ENCODE data around the gene PDLIM5.
"Not testable (repeated sequence)": the region's sequence is repeated elsewhere in the genome, so short reads cannot be mapped to it uniquely, and the experiment has no call there.

Gene PDLIM5

GRCh38 chr4:94507281-94507680 lies 55.5 kb downstream of the PDLIM5 start:
- no peak for TF ChIP-seq CTCF (IDR thresholded peaks at IDR 0.05; ENCODE audit: low read depth, low read length)
- DNase-seq (ENCODE audit: extremely low read depth, low read depth), result no peak

GRCh38 chr4:94507708-94508107 lies 56.0 kb downstream of the PDLIM5 start:
- TF ChIP-seq CTCF (IDR thresholded peaks at IDR 0.05; ENCODE audit: low read depth, low read length), result no peak
- DNase-seq (ENCODE audit: extremely low read depth, low read depth), result no peak

- TF ChIP-seq CTCF (IDR thresholded peaks at IDR 0.05; ENCODE audit: low read depth, low read length), result no peak
- no peak for DNase-seq (ENCODE audit: extremely low read depth, low read depth)
These were observed 56.6 kb downstream of the PDLIM5 start for GRCh38 chr4:94508296-94508695.

- TF ChIP-seq CTCF (IDR thresholded peaks at IDR 0.05; ENCODE audit: low read depth, low read length), result no peak
- no peak for DNase-seq (ENCODE audit: extremely low read depth, low read depth)
These were observed 57.1 kb downstream of the PDLIM5 start for GRCh38 chr4:94508806-94509205.

GRCh38 chr4:94511591-94511990 lies 59.8 kb downstream of the PDLIM5 start:
- DNase-seq (ENCODE audit: extremely low read depth, low read depth), result no peak
- TF ChIP-seq CTCF (IDR thresholded peaks at IDR 0.05; ENCODE audit: low read depth, low read length), result no peak

- not testable (repeated sequence) for DNase-seq (ENCODE audit: extremely low read depth, low read depth)
These were observed 61.8 kb downstream of the PDLIM5 start for GRCh38 chr4:94513532-94513931.

- no peak for DNase-seq (ENCODE audit: extremely low read depth, low read depth)
- no peak for TF ChIP-seq CTCF (IDR thresholded peaks at IDR 0.05; ENCODE audit: low read depth, low read length)
These were observed 63.6 kb downstream of the PDLIM5 start for GRCh38 chr4:94515365-94515764.

- no peak for DNase-seq (ENCODE audit: extremely low read depth, low read depth)
- no peak for TF ChIP-seq CTCF (IDR thresholded peaks at IDR 0.05; ENCODE audit: low read depth, low read length)
These were observed 64.3 kb downstream of the PDLIM5 start for GRCh38 chr4:94516067-94516466.

Measured in AG09319 (cell line).